HG03064 (cell line): Measurements from ENCODE around the gene CLDN22.

Experiments
- ATAC-seq: cut with Tn5 transposase; IDR thresholded peaks from one replicate; pipeline ENCODE4 v1.9.1; 2021; ENCODE audit warnings: low read depth; ENCODE audit not compliant: unreplicated experiment

The CLDN22 gene

GRCh38 chr4:183323295-183323694 is 3.2 kb upstream of the CLDN22 start:
- no peak for ATAC-seq

- ATAC-seq, result no peak
Measured at GRCh38 chr4:183322326-183322725, 2.2 kb upstream of the CLDN22 start, which contains the start of gene CLDN24. TSS of gene CLDN24 (minus strand) at chr4:183322426. CDS start at chr4:183322426, 0 bp downstream.

GRCh38 chr4:183321516-183321915 is 1.4 kb upstream of the CLDN22 start:
- ATAC-seq, result peak; percentile 17

- ATAC-seq, result peak; percentile 74
Measured at GRCh38 chr4:183321079-183321478, 1.0 kb upstream of the CLDN22 start.

GRCh38 chr4:183318656-183319055 is 1.4 kb downstream of the CLDN22 start:
- no peak for ATAC-seq

GRCh38 chr4:183314806-183315205 is 5.3 kb downstream of the CLDN22 start:
- ATAC-seq, result no peak

GRCh38 chr4:183314336-183314735 is 5.7 kb downstream of the CLDN22 start:
- ATAC-seq, result no peak

- no peak for ATAC-seq
Measured at GRCh38 chr4:183312841-183313240, 7.2 kb downstream of the CLDN22 start.

- no peak for ATAC-seq
Measured at GRCh38 chr4:183306811-183307210, 13.3 kb downstream of the CLDN22 start.

GRCh38 chr4:183304538-183304937 is 15.5 kb downstream of the CLDN22 start:
- ATAC-seq, result no peak

- no peak for ATAC-seq
Measured at GRCh38 chr4:183304067-183304466, 16.0 kb downstream of the CLDN22 start.

- no peak for ATAC-seq
Measured at GRCh38 chr4:183303301-183303700, 16.8 kb downstream of the CLDN22 start.

GRCh38 chr4:183300655-183301054 is 19.4 kb downstream of the CLDN22 start:
- ATAC-seq, result no peak

GRCh38 chr4:183300070-183300469 is 20.0 kb downstream of the CLDN22 start:
- ATAC-seq, result no peak

- ATAC-seq, result no peak
Measured at GRCh38 chr4:183299464-183299863, 20.6 kb downstream of the CLDN22 start.

- peak; percentile 63 for ATAC-seq
Measured at GRCh38 chr4:183297675-183298074, 22.4 kb downstream of the CLDN22 start.

- no peak for ATAC-seq
Measured at GRCh38 chr4:183295711-183296110, 24.4 kb downstream of the CLDN22 start.

- ATAC-seq, result no peak
Measured at GRCh38 chr4:183291070-183291469, 29.0 kb downstream of the CLDN22 start.

GRCh38 chr4:183289688-183290087 is 30.4 kb downstream of the CLDN22 start:
- no peak for ATAC-seq

- ATAC-seq, result no peak
Measured at GRCh38 chr4:183288955-183289354, 31.1 kb downstream of the CLDN22 start.

- ATAC-seq, result peak; percentile 83
Measured at GRCh38 chr4:183287677-183288076, 32.4 kb downstream of the CLDN22 start.

GRCh38 chr4:183287309-183287659 is 32.8 kb downstream of the CLDN22 start:
- peak; percentile 80 for ATAC-seq

- ATAC-seq, result no peak
Measured at GRCh38 chr4:183286590-183287308, 33.3 kb downstream of the CLDN22 start.
